GM21723 (cell line): Measurements from ENCODE around the gene LAMC2.
"Not testable (repeated sequence)": the region's sequence is repeated elsewhere in the genome, so short reads cannot be mapped to it uniquely, and the experiment has no call there.

Experiments
- ATAC-seq: cut with Tn5 transposase; IDR thresholded peaks from one replicate; pipeline ENCODE4 v1.9.1; 2021; ENCODE audit warnings: mild to moderate bottlenecking, moderate library complexity; ENCODE audit not compliant: unreplicated experiment

Gene LAMC2

GRCh38 chr1:183251959-183252450 is 65.9 kb downstream of the LAMC2 start:
- no peak for ATAC-seq

GRCh38 chr1:183255073-183255472 is 69.0 kb downstream of the LAMC2 start:
- ATAC-seq = no peak

GRCh38 chr1:183259924-183260323 is 73.9 kb downstream of the LAMC2 start:
- ATAC-seq = no peak

GRCh38 chr1:183262628-183263200 is 76.7 kb downstream of the LAMC2 start:
- ATAC-seq = no peak

DNA sequence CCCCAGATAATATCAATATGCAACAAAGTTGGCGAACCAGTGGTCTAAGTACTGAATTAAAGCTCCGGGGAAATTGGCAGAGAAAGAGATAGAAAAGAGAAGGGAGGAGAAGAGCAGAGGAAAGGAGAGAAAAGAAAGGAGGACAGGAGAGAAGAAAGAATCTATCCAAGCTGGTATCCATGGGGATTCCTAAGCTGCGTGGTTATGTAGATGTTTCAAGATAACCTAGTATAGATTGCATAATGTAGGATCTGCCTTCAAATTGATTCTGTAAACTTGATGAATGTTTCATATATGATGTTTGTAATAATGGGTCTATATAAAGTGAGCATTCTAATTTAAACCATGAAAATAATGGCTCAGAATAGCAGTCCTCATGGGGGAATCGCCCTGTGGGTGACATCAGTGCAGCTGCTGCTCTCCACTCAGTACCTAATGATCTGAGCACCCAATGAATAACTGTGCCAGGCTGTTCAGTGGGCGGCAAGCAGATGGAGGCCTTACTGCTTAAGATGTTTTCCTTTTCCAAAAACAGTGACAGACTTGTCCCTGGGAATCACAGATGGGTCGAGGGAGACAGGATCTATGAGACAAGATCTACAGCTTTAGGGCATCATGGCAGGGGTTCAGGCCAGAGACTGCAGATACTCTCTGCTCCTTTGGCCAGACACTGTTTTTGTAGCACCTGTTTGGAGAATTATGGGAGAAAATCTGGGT is 78.0 kb downstream of the LAMC2 start:
- ATAC-seq = no peak

DNA sequence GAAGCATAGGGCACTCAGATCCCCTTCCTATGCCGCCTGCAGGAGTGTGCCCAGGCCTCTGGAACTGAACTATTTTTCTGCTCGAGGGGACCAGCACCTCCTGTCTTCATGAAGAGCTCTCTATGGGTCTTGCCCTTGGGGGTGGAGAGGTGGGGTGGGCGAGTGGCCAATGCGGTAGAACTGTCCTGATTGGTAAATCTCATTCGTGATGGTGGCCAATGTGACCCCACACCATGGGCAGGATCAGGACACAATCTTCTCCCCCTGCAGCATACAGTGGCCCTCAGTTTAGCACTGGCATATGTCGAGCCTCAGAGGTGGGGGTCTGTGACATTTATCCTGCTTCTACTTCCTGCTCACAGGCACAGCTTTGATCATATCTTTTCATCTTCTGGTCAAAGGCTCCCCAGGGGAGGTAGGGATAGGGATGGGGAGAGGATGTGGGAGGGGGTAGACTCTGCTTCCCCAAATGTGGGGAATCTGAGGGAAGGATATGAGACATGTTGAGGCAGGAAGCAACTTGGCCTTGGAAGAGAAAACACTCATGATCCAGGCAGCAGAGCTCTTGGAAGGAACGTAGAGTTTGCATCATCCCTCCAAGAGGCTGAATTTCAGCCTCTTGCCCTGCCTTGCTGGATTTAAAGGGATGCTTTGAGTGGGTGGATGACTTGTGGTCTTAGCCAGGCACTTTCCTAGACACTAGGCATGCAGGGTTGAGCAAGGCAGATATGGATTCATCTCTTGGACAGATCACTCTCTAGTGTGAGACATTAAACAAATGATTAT is 81.8 kb downstream of the LAMC2 start:
- ATAC-seq = no peak

DNA sequence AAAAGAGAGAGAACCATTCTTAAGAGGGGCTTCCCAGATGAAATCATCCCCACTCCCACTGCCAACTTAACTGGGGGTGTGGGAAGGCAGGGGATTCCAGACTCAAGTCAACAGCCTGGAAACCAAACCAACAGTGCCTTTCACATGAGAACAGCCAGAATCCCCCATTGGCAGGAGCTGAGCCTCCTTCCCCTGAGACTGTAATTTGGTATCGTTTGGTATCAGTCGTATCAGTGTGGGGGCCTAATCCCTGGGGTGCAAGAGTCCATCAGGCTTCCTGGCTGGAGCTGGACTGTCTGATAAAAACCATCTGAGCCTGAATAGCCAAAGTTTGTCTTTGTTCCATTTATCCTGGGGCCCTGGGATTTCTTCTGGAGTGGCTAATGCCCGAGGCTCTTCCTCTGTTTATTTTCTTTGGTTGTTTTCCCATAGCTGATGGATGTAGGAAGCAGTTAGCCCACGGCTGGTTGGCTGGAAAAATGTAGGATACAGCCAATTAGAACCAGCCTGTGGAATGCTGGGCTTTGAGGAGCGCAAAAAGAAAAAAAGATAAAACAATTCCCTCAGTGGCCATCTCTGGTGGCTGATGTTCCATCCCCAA is 84.6 kb downstream of the LAMC2 start:
- no peak for ATAC-seq

DNA sequence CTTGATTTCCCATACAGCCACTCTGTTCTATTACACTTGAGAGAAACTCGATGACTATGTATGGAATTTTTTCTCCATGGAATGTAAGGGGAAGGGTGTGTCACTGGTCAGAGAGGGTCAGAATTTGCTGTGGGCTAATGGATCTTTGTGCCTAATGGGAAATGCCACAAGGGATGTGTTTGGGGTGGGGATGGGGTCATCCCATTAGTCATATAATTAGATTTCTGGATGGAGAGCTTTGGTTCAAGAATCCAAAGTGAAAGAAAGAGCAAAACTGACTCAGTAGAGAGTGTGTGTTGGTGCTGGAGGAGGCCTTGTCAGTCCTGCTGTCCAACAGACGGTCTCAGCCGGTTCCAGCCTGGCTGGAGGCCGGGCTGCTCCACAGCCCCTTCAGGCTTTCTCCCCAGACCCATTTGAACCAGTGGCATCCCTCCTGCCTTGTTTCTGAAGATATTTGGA is 86.4 kb downstream of the LAMC2 start:
- no peak for ATAC-seq

DNA sequence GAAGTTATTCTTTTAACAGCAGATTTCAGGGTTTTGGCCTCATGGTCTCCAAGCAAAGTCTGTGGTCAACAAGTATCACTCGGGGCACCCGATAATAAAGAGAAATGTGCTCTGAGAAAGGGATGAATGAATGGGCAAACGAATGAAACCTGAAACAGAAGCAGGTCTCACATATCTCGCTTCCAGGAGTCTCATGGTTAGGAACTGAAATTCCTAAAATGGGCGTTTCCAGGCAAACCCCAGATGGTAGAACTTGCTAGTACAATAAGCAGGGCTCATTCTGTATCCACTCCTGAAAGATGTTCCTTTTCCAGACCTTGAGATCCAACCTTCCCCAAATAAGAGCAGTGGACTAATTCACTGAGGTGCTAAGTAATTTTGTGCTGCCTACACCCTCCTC is 87.2 kb downstream of the LAMC2 start:
- no peak for ATAC-seq

DNA sequence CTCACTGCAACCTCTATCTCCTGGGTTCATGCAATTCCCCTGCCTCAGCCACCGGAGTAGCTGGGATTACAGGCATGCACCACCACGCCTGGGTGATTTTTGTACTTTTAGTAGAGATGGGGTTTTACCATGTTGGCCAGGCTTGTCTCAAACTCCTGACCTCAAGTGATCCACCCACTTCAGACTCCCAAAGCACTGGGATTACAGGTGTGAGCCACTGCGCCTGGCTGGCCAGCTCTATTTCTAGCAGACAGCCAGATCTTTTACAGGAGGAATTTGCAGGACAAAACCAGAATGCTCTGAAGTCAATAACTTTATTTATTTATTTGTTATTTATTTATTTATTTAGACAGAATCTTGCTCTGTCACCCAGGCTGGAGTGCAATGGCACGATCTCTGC is 87.9 kb downstream of the LAMC2 start:
- ATAC-seq = not testable (repeated sequence)

GRCh38 chr1:183274836-183275235 is 88.8 kb downstream of the LAMC2 start:
- ATAC-seq = no peak

DNA sequence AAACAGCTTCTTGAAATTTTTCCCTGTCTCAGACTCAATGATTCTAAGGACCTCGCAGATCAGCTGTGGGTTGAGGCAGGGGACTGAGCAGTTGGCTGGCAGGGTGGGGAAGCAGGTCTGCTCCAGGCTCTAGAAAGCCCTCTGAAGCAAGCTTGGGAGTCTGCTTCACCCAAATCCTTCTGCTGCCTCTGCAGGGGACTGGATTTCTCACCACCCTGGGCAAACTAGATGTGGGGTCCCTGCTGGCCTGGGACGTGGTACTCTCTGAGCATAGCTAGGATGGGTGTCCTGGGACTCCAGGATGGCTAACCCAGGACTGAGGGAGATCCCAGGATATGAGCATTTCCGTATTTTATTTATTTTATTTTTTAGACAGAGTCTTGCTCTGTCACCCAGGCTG is 89.3 kb downstream of the LAMC2 start:
- no peak for ATAC-seq

DNA sequence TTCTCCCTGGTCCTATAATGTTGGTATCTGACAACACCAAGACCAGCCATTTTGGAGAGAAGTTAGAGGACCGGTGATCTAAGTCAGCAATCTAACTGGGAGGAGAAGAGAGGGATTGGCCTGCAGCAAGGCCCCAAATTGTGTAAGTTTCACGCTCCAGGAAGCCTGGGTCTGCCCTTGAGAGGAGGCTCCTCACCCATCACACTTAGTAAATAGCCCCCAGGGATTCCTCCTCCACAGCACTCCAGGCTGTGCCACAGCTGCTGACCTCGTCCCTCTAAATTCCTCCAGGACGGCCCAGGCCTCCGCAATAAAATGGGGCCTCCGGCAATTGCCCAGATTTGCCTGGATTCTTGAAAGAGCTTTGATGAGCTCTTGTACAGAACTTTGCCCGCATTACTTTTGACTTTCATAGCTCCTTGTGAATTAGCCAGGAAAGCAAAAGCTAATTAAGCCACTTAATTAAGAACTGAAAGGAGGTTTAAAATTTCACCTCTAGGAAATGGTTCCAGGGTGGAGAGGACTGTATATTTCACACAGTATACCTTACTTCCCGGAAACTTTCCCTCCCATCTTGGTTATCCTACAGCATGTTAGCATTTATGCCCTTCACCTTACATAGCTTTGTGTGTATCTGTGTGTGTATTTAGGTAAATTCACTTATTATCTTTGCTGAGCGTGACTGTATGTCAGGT is 90.5 kb downstream of the LAMC2 start:
- ATAC-seq = no peak

- ATAC-seq = no peak
These were observed 92.0 kb downstream of the LAMC2 start for GRCh38 chr1:183277821-183278738.

GRCh38 chr1:183278739-183279591 is 92.9 kb downstream of the LAMC2 start:
- no peak for ATAC-seq

- no peak for ATAC-seq
These were observed 93.8 kb downstream of the LAMC2 start for GRCh38 chr1:183279835-183280234.

- no peak for ATAC-seq
These were observed 95.0 kb downstream of the LAMC2 start for GRCh38 chr1:183281039-183281438.

DNA sequence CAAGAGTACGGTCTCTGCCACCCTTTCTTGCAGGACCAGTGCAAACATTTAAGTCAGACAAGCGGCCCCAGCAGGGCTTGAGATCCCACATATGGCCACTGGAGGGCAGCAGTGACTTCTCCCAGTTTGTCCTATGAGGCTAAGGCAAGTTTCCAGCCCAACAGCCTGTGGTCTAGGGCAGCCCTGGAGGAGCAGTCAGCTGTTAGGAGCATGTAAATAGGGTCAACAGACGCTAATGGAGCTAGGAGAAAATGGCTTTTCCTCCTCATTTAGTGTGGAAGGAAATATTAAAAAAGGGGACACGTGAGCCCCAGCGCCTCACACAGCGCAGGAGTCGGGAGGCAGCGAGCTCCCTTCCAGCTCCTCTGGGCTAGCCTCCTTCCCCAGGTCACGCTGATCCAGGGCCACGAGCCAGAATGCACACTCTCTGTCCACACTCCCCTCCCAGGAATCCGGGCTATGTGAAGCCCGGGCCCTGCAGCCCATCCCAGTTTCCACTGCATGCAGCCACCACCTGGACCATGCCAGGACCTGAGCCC is 95.6 kb downstream of the LAMC2 start:
- ATAC-seq = peak; percentile 81
